ENCODE measurements around the gene CDC42SE2. TPM values are rescaled to one million over a fixed set of nuclear protein-coding genes. Genes with fewer than 3 reads are reported as not detected.

CDC42SE2 gene
- total RNA-seq, 4 donors from 2014 or later: 23.9 to 29.6 (median 26.4) TPM

DNA sequence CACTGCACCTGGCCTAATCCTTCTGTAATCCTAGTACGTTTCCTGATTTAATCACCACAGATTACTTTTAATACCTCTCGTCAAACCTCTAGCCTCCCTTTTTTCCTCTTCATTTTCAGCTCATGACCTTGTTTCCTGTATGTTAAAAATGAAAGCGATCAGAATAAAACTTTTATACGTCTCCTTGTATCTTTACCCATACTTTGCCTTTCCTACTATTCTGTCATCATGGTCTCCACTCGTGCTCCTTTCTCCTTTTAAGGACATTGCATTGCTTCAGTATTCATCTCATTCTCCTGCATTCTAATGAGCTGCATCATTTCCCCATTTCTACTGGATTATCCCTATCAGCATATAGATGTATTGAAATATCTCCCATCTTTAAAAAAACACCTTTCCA, 8.5 kb downstream of the CDC42SE2 start:
- no peak overlapping the region for H3K4me3 ChIP-seq
- DNase-seq (no peak), ATAC-seq (no peak)
- TF ChIP-seq CTCF (IDR thresholded peaks at IDR 0.05 in 4 of 5, conservative IDR thresholded peaks at IDR 0.05 in 1 of 5) (no peak), POLR2A (IDR thresholded peaks at IDR 0.05) (no peak)
- no peaks in the 10 kb centered on the region for H3K9me3 ChIP-seq
- no peak overlapping the region for H3K27ac ChIP-seq
- no peaks in the 10 kb centered on the region for H3K36me3 ChIP-seq
- H3K4me1 ChIP-seq: peaks cover 6 to 16% of the 10 kb centered on the region in 2 donors
- in situ Hi-C loops (cut with MboI; ENCODE audit: low sequenced_read_pairs in 4 of 4) (no loop called here), intact Hi-C loops (cut with DNase I; ENCODE audit: low total_unique reads) (no loop called here)
- H3K27me3 ChIP-seq: no peaks in the 10 kb centered on the region

GRCh38 chr5:131272724-131273123, 8.9 kb downstream of the CDC42SE2 start:
- no peak for DNase-seq
- no peaks in the 10 kb centered on the region for H3K27me3 ChIP-seq
- TF ChIP-seq POLR2A (IDR thresholded peaks at IDR 0.05): no peak
- TF ChIP-seq CTCF (IDR thresholded peaks at IDR 0.05 in 4 of 5, conservative IDR thresholded peaks at IDR 0.05 in 1 of 5): no peak
- in situ Hi-C loops (cut with MboI; ENCODE audit: low sequenced_read_pairs in 4 of 4) (no loop called here), intact Hi-C loops (cut with DNase I; ENCODE audit: low total_unique reads) (no loop called here)
- H3K4me3 ChIP-seq: no peak overlapping the region
- no peak for ATAC-seq
- peaks cover 6 to 20% of the 10 kb centered on the region in 2 donors for H3K4me1 ChIP-seq
- H3K27ac ChIP-seq: no peak overlapping the region
- H3K36me3 ChIP-seq: no peaks in the 10 kb centered on the region
- H3K9me3 ChIP-seq: no peaks in the 10 kb centered on the region

DNA sequence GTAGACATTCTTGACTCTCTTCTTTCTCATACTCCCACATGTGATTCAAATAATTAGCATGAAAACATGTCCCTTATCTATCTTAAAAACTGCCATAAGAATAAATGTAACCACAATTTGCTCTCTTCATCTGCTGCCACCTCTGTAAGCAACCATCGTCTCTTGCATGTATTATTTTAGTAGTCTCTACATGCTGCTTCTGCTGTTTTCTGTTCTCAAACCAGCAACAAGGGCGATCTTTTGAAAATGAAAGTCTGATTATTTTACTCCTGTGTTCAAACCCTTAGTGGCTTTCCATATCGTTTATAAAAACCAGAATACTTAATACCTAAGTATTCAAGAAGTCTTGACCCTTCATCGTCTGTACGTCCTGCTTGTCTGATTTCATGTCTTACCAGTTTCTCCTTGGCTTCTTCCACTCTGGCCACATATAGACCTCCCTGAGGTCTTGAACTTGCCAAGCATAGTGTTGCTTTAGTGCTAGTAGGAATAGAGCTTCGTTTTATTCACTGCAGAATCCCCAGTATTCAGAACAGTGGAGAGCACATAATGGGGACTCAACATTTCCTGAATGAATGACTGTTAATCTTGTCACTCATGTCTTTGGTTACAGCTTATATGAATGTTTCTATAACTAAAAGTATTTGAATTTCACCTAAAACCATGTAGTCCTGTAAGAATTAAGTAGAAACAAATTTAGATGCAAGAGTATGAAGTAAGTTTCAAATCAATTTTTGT, 10.6 kb downstream of the CDC42SE2 start:
- no peak for ATAC-seq
- TF ChIP-seq CTCF (IDR thresholded peaks at IDR 0.05 in 4 of 5, conservative IDR thresholded peaks at IDR 0.05 in 1 of 5): no peak

DNA sequence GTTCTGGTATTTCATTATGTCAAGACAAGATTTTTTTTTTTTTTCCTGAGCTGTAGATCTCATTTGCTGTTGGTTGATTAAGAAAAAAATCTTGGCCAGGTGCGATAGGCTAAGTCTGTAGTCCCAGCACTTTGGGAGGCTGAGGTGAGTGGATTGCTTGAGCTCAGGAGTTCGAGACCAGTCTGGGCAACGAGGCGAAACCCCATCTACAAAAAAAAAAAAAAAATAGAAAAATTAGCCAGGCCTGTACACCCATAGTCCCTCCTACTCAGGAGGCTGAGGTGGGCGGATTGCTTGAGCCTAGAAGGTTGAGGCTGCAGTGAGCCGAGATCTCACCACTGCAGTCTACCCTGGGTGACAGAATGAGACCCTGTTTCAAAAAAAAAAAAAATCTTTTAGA, 12.2 kb downstream of the CDC42SE2 start:
- H3K27ac ChIP-seq: no peak overlapping the region
- in situ Hi-C loops (cut with MboI; ENCODE audit: low sequenced_read_pairs in 4 of 4): no loop called here
- H3K9me3 ChIP-seq: no peaks in the 10 kb centered on the region
- no peak for TF ChIP-seq POLR2A (IDR thresholded peaks at IDR 0.05)
- TF ChIP-seq CTCF (IDR thresholded peaks at IDR 0.05 in 4 of 5, conservative IDR thresholded peaks at IDR 0.05 in 1 of 5): no peak
- no peaks in the 10 kb centered on the region for H3K36me3 ChIP-seq
- H3K4me1 ChIP-seq: peaks cover 3 to 12% of the 10 kb centered on the region in 2 donors
- H3K27me3 ChIP-seq: no peaks in the 10 kb centered on the region
- intact Hi-C loops (cut with DNase I; ENCODE audit: low total_unique reads): no loop called here
- ATAC-seq (no peak), DNase-seq (no peak)
- H3K4me3 ChIP-seq: no peak overlapping the region

More for the DNA sequence above, 10.6 kb downstream of the CDC42SE2 start:
- intact Hi-C loops (cut with DNase I; ENCODE audit: low total_unique reads) (no loop called here), in situ Hi-C loops (cut with MboI; ENCODE audit: low sequenced_read_pairs in 4 of 4) (no loop called here)
- DNase-seq: no peak
- H3K4me1 ChIP-seq: peaks cover under 1 to 16% of the 10 kb centered on the region in 2 donors
- no peaks in the 10 kb centered on the region for H3K36me3 ChIP-seq
- H3K27me3 ChIP-seq: no peaks in the 10 kb centered on the region
- no peak overlapping the region for H3K4me3 ChIP-seq
- no peak overlapping the region for H3K27ac ChIP-seq
- H3K9me3 ChIP-seq: no peaks in the 10 kb centered on the region

DNA sequence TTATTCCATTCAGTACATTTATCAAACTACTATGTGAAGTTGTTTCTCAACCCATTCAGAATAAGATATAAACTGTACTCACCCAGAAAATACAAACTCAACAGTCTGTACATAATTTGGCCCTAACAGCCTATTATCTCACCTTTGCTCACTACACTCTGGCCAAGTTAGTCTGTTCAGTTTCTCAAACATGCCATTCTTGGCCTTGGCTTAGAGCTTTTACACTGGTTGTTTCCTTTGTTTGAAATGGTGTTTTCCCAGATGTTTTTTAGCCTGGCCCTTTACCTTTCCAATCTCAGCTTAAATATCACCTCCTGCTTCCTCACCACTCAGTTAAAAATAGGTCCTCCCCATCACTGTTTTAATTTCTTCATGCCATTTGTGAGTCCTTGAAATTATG, 13.6 kb downstream of the CDC42SE2 start:
- TF ChIP-seq POLR2A (IDR thresholded peaks at IDR 0.05): no peak
- TF ChIP-seq CTCF (IDR thresholded peaks at IDR 0.05 in 4 of 5, conservative IDR thresholded peaks at IDR 0.05 in 1 of 5): no peak
- Histone ChIP-seq H3K27ac (peak overlapping the region in 1 of 4 donors; percentile 58), H3K4me1 (peaks cover 3 to 12% of the 10 kb centered on the region in 2 donors), H3K36me3 (no peaks in the 10 kb centered on the region), H3K27me3 (no peaks in the 10 kb centered on the region), H3K4me3 (no peak overlapping the region), H3K9me3 (no peaks in the 10 kb centered on the region)
- in situ Hi-C loops (cut with MboI; ENCODE audit: low sequenced_read_pairs in 4 of 4): no loop called here
- DNase-seq (no peak), ATAC-seq (no peak)
- intact Hi-C loops (cut with DNase I; ENCODE audit: low total_unique reads): no loop called here
